ENCODE data around the gene TNIP2. TPM values are rescaled to one million over a fixed set of nuclear protein-coding genes. Genes with fewer than 3 reads are reported as not detected.

The TNIP2 gene
- total and polyA plus RNA-seq, 2 experiments from 2014 or later: 40.6 to 55.2 TPM

DNA sequence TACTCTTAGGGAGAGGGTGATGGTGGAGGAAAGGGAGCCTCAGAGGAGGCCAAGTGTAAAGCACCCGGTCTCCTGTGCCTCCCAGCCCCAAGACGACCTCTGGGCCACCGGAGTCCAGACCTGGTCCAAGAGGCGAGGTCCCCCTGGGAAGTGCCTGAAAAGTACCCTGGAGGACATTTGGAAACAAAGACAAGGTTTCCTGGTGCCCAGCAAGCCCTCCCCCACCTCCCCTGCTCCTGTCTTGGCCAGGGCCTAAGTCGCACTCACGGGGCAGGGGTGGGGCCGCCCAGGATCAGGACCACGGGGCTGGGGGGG, 36.2 kb upstream of the TNIP2 start:
- TF ChIP-seq EZH2phosphoT487 (IDR thresholded peaks at IDR 0.05; ENCODE audit: insufficient read depth, low read depth) (no peak), EZH2 (IDR thresholded peaks at IDR 0.05; ENCODE audit: insufficient read depth, poor library complexity, severe bottlenecking) (no peak)
- DNase-seq: no peak
- Histone ChIP-seq H3K27ac (no peak overlapping the region), H3F3A (ENCODE audit: insufficient read depth) (0 out of 2 replicates have a peak, but pooled peaks cover 3% of the 10 kb centered on the region), H3K4me2 (ENCODE audit: unreplicated experiment) (no peak overlapping the region), H3K4me1 (ENCODE audit: insufficient read depth) (peaks cover 30% of the 10 kb centered on the region), H3K9me2 (ENCODE audit: insufficient read depth) (no peaks in the 10 kb centered on the region), H3K9me3 (ENCODE audit: low read depth) (no peaks in the 10 kb centered on the region), H3K9ac (no peak overlapping the region), H3K36me3 (ENCODE audit: low read depth) (no peaks in the 10 kb centered on the region), H2AFZ (no peak overlapping the region), H3K27me3 (replicated peaks; ENCODE audit: insufficient read depth) (no peaks in the 10 kb centered on the region), H4K20me1 (ENCODE audit: insufficient read depth) (no peaks in the 10 kb centered on the region), H3K79me2 (ENCODE audit: insufficient read depth) (peaks cover 24% of the 10 kb centered on the region), H3K4me3 (no peak overlapping the region)
- in situ Hi-C loops (cut with MboI): no loop called here
- WGBS, 2 experiments (ENCODE audit: low coverage in 1 of 2, low lambda C conversion rate in 2 of 2, missing lambda C conversion rate in 2 of 2): 73 to 75% methylated on average over 5 to 8 of the region's 8 CpGs

DNA sequence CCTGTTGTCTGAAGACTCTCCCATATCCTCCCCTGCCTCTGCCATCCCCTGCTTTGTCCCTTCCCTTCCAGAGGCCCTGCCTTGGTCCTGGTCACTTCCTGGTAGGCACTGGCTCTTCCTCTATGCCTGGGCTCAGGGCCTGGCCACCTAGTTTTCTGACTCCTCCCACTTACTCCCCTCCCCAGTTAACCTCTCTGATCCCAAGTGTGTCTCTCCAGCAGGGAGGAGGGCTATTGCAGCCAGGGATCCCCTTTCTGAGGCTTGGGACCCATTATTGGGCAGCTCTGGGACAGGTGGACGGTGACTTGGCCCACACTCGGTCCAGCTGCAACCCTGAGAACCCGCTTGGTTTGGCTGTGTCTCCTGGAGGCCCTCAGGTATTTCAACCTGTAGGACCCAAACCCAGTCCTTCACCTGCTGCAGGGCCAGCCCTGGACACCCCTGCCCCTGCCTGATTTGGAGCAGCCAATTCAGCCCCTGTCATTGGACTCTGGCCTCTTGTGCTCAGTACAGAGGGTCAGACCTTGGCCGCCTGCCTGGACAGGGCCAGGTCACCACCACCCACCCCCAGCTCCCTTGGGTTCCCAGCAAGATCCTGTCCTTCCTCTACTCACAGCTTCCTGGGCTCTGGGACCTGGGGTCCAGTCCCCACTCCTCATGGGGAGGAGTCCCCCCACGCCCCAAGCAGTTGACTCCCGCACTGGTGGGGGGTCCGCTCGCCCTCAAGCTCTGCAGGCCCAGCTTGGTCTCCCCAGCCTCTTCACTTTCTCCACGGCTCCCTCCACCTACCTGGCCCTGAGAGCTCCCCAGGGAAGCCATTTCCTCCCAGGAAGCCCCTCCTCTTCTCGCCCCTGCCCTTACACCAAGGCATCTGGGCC, 35.6 kb upstream of the TNIP2 start:
- H3K9me3 ChIP-seq (ENCODE audit: low read depth): no peaks in the 10 kb centered on the region
- H3F3A ChIP-seq (ENCODE audit: insufficient read depth): 0 out of 2 replicates have a peak, but pooled peaks cover 3% of the 10 kb centered on the region
- TF ChIP-seq EZH2 (IDR thresholded peaks at IDR 0.05; ENCODE audit: insufficient read depth, poor library complexity, severe bottlenecking) (no peak), EZH2phosphoT487 (IDR thresholded peaks at IDR 0.05; ENCODE audit: insufficient read depth, low read depth) (no peak)
- H3K4me1 ChIP-seq (ENCODE audit: insufficient read depth): peaks cover 25% of the 10 kb centered on the region
- no peak overlapping the region for H3K27ac ChIP-seq
- no peak overlapping the region for H3K9ac ChIP-seq
- H3K36me3 ChIP-seq (ENCODE audit: low read depth): no peaks in the 10 kb centered on the region
- no peak overlapping the region for H3K4me3 ChIP-seq
- H3K4me2 ChIP-seq (ENCODE audit: unreplicated experiment): no peak overlapping the region
- H2AFZ ChIP-seq: no peak overlapping the region
- DNase-seq: no peak
- in situ Hi-C loops (cut with MboI): no loop called here
- peaks cover 18% of the 10 kb centered on the region for H3K79me2 ChIP-seq (ENCODE audit: insufficient read depth)
- H4K20me1 ChIP-seq (ENCODE audit: insufficient read depth): no peaks in the 10 kb centered on the region
- WGBS, 2 experiments (ENCODE audit: low coverage in 1 of 2, low lambda C conversion rate in 2 of 2, missing lambda C conversion rate in 2 of 2): 97 to 98% methylated on average over 6 to 10 of the region's 10 CpGs
- H3K9me2 ChIP-seq (ENCODE audit: insufficient read depth): no peaks in the 10 kb centered on the region
- no peaks in the 10 kb centered on the region for H3K27me3 ChIP-seq (replicated peaks; ENCODE audit: insufficient read depth)

DNA sequence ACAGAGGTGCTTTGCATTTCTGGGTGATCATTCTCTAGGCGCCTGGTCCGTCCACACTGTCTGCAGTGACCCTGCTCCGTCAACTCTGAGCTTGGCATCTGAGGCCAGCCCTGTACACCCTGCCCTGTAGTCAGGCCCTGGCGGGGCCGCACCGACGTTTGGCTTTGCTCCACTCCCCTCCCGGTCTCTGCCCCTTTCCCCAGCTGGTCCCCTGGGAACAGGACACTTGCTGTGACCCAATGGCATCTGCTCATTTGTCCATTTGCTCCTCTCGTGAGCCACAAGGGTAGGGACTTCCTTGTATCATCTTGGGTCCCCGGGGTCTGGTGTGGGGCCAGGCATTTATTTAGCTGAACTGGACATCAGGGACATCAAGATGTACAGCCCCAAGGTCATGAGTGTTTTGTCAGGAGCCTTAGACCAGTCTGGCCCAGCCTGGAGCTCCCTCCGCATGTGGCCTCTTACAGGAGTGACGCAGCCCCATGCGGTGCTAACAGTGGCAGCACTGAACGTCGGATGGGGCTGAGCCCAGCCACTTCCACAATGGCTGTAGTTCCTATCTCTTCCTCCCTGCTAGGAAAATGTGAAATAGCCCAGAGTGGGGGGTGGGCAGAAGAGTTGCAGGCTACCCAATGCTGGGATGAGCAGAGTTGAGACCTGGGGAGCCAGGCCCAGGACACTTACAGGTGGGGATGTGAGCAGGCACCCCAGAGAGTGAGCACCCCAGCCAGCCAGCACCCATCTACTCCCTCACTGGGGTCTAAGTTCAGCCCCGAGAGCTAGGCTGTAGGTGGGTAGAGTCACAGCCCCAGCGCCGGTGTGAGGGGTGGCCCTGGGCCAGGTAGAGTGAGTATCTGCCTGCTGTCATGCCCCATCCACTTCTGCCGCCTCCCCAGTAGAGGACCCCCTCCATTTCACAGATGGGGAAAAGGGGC, 34.7 kb upstream of the TNIP2 start:
- Histone ChIP-seq H2AFZ (no peak overlapping the region), H3K36me3 (ENCODE audit: low read depth) (no peaks in the 10 kb centered on the region), H3K9me2 (ENCODE audit: insufficient read depth) (no peaks in the 10 kb centered on the region), H4K20me1 (ENCODE audit: insufficient read depth) (no peaks in the 10 kb centered on the region), H3K79me2 (ENCODE audit: insufficient read depth) (peaks cover 13% of the 10 kb centered on the region), H3K4me1 (ENCODE audit: insufficient read depth) (peaks cover 20% of the 10 kb centered on the region), H3F3A (ENCODE audit: insufficient read depth) (0 out of 2 replicates have a peak, but pooled peaks cover under 1% of the 10 kb centered on the region), H3K27ac (no peak overlapping the region), H3K9ac (no peak overlapping the region), H3K27me3 (replicated peaks; ENCODE audit: insufficient read depth) (no peaks in the 10 kb centered on the region), H3K9me3 (ENCODE audit: low read depth) (no peaks in the 10 kb centered on the region), H3K4me3 (no peak overlapping the region), H3K4me2 (ENCODE audit: unreplicated experiment) (no peak overlapping the region)
- WGBS, 2 experiments (ENCODE audit: low coverage in 1 of 2, low lambda C conversion rate in 2 of 2, missing lambda C conversion rate in 2 of 2): 78 to 83% methylated on average over 19 of the region's 19 CpGs
- no peak for DNase-seq
- no peak for TF ChIP-seq EZH2 (IDR thresholded peaks at IDR 0.05; ENCODE audit: insufficient read depth, poor library complexity, severe bottlenecking)
- no peak for TF ChIP-seq EZH2phosphoT487 (IDR thresholded peaks at IDR 0.05; ENCODE audit: insufficient read depth, low read depth)
- in situ Hi-C loops (cut with MboI): no loop called here

DNA sequence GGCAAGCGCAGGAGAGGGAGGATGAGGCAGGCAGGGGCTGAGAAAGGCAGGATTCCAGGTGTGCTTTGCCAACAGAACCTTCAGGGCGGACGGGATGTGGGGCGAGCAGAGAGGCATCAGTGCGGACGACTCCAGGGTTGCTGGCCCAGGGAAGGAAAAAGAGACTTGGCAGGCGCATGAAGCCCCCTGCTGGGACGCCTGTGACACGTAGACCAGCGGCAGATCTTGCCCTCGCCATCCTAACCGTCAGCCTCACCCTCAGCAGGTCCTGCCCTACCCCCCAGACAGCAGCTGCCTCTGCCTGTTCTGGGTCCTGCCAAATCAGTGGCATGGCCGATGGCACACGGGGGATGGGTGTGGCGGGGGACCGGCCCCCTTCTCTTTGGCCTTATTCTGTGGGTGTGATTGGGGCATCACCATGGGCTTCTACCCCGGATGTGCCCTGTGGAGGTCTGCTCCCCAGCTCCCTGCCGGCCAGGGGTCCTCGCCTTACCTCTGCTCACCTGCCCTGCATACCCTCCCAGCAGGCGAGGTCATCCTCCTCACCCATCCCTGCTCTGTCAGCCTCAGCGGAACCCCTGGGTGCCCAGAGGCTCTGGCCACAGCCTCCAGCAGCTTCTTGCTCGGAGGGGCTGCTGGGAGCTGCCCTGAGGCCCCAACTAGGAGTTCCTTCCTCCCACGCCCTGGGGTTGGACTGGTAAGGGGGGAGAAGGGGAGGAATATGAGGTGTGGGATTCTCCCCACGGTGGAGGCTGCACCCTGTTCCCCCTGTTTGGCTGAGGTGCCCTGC, 33.9 kb upstream of the TNIP2 start:
- H4K20me1 ChIP-seq (ENCODE audit: insufficient read depth): no peaks in the 10 kb centered on the region
- no peak overlapping the region for H2AFZ ChIP-seq
- H3K9me2 ChIP-seq (ENCODE audit: insufficient read depth): no peaks in the 10 kb centered on the region
- no peak overlapping the region for H3K4me2 ChIP-seq (ENCODE audit: unreplicated experiment)
- H3K27me3 ChIP-seq (replicated peaks; ENCODE audit: insufficient read depth): no peaks in the 10 kb centered on the region
- TF ChIP-seq EZH2phosphoT487 (IDR thresholded peaks at IDR 0.05; ENCODE audit: insufficient read depth, low read depth): no peak
- no peak for TF ChIP-seq EZH2 (IDR thresholded peaks at IDR 0.05; ENCODE audit: insufficient read depth, poor library complexity, severe bottlenecking)
- H3K79me2 ChIP-seq (ENCODE audit: insufficient read depth): peaks cover 4% of the 10 kb centered on the region
- DNase-seq: no peak
- no peaks in the 10 kb centered on the region for H3K36me3 ChIP-seq (ENCODE audit: low read depth)
- H3K27ac ChIP-seq: no peak overlapping the region
- H3K4me1 ChIP-seq (ENCODE audit: insufficient read depth): peaks cover 13% of the 10 kb centered on the region
- 89 to 97% methylated on average over 23 of the region's 24 CpGs for WGBS, 2 experiments (ENCODE audit: low coverage in 1 of 2, low lambda C conversion rate in 2 of 2, missing lambda C conversion rate in 2 of 2)
- no peak overlapping the region for H3K9ac ChIP-seq
- no peaks in the 10 kb centered on the region for H3F3A ChIP-seq (ENCODE audit: insufficient read depth)
- H3K9me3 ChIP-seq (ENCODE audit: low read depth): no peaks in the 10 kb centered on the region
- in situ Hi-C loops (cut with MboI): no loop called here
- H3K4me3 ChIP-seq: no peak overlapping the region
